IMR-90 (cell line): Measurements from ENCODE around the gene ALOXE3. TPM values are rescaled to one million over a fixed set of nuclear protein-coding genes. Genes with fewer than 3 reads are reported as not detected.

ENCODE experiments used
- MAFK ChIP-seq: IDR thresholded peaks from 2 replicates; pipeline ENCODE4 v1.6.1; 2012; ENCODE audit warnings: low read depth, low read length, improper control_type of control experiment
- SMC3 ChIP-seq: fragments of 150-350 bp; IDR thresholded peaks from 2 replicates; pipeline ENCODE4 v1.6.1; 2016; ENCODE audit warnings: low read depth, mild to moderate bottlenecking, antibody characterized with exemption, low read length, moderate library complexity
- polyA plus RNA-seq, 3 experiments: library from polyadenylated mRNA; depleted of rRNA; stranded (reverse); fragments of >200 nt; gene quantifications; 2 replicates each; pipeline ENCODE4 v1.2.3, GENCODE V29; 2012; ENCODE audit warnings: low replicate concordance in 1 of 3
- total RNA-seq: library from RNA; depleted of rRNA; stranded (reverse); fragments of >200 nt; gene quantifications from 2 replicates; pipeline ENCODE4 v1.2.3, GENCODE V29; 2012
- TF ChIP-seq, protein P1 (sequence below): conservative IDR thresholded peaks from 2 replicates; pipeline ENCODE4 v1.5.1; 2012; ENCODE audit warnings: mild to moderate bottlenecking, low read depth, low read length, improper control_type of control experiment

ALOXE3 gene
- total and polyA plus RNA-seq, 2 of the 4 experiments (the other 2 are of a cell fraction) = under 0.01 to 0.26 TPM

DNA sequence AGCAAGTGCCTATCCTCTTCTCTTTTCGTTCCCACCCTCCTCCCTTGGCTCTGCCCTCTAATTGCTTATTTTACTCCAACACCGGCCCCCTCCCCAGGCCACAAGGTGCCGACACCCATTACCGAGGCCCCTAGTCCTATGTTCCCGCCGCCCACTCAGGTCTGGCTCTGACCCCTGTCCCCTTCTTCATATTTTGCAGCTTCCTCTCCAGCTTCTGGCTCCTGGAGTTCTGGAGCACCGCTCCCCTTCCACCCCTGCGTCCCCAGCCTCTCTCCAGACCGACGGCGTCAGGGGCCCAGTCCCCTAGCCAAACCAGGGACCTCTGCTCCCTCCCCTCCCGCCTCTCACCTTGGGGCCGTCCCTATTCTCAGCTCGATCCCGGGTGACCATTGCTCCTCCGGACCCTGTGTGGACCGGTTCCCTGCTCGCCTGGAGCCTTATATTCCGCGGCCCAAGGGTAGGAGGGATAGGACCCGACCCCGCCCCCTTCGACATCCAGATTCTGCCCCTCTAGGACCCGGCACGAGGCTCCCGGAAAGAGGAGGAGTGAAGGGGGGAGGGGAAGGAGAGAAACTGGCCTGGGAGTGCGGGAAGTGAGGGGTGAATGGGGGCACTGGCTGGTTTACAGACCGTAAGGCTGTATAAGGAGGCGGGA lies 5.5 kb upstream of the ALOXE3 start, which contains the start of gene HES7 (continued):
- TF ChIP-seq SMC3 (no peak), MAFK (no peak)
- TF ChIP-seq, protein P1, sequence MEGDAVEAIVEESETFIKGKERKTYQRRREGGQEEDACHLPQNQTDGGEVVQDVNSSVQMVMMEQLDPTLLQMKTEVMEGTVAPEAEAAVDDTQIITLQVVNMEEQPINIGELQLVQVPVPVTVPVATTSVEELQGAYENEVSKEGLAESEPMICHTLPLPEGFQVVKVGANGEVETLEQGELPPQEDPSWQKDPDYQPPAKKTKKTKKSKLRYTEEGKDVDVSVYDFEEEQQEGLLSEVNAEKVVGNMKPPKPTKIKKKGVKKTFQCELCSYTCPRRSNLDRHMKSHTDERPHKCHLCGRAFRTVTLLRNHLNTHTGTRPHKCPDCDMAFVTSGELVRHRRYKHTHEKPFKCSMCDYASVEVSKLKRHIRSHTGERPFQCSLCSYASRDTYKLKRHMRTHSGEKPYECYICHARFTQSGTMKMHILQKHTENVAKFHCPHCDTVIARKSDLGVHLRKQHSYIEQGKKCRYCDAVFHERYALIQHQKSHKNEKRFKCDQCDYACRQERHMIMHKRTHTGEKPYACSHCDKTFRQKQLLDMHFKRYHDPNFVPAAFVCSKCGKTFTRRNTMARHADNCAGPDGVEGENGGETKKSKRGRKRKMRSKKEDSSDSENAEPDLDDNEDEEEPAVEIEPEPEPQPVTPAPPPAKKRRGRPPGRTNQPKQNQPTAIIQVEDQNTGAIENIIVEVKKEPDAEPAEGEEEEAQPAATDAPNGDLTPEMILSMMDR = no peak
